Measurements from ENCODE around the gene HOXD9.
A peak's percentile ranks its signal among the peaks of the same experiment; 100 is the strongest.

The HOXD9 gene

DNA sequence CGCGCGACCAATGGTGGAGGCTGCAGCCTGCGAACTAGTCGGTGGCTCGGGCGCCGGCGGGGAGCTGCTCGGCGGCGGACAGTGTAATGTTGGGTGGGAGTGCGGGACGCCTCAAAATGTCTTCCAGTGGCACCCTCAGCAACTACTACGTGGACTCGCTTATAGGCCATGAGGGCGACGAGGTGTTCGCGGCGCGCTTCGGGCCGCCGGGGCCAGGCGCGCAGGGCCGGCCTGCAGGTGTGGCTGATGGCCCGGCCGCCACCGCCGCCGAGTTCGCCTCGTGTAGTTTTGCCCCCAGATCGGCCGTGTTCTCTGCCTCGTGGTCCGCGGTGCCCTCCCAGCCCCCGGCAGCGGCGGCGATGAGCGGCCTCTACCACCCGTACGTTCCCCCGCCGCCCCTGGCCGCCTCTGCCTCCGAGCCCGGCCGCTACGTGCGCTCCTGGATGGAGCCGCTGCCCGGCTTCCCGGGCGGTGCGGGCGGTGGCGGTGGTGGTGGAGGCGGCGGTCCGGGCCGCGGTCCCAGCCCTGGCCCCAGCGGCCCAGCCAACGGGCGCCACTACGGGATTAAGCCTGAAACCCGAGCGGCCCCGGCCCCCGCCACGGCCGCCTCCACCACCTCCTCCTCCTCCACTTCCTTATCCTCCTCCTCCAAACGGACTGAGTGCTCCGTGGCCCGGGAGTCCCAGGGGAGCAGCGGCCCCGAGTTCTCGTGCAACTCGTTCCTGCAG, at the start of gene HOXD9:
Gene HOXD9, plus strand, starts transcription at position 37 of the 728 bp plus-strand sequence. Its CDS starts 50 bp downstream, at position 87.
- Histone ChIP-seq H3K36me3 (ENCODE audit: insufficient read depth, low read length) (no peaks in the 10 kb centered on the region), H3K9ac (ENCODE audit: low read depth, low read length) (peak within 1 kb of the TSS; percentile 24; the same call in 1 of the 2 replicates), H3K4me1 (ENCODE audit: insufficient read depth, low read length) (no peaks in the 10 kb centered on the region), H3K9me3 (ENCODE audit: control insufficient read depth, insufficient read depth, low read length) (no peaks in the 10 kb centered on the region)

DNA sequence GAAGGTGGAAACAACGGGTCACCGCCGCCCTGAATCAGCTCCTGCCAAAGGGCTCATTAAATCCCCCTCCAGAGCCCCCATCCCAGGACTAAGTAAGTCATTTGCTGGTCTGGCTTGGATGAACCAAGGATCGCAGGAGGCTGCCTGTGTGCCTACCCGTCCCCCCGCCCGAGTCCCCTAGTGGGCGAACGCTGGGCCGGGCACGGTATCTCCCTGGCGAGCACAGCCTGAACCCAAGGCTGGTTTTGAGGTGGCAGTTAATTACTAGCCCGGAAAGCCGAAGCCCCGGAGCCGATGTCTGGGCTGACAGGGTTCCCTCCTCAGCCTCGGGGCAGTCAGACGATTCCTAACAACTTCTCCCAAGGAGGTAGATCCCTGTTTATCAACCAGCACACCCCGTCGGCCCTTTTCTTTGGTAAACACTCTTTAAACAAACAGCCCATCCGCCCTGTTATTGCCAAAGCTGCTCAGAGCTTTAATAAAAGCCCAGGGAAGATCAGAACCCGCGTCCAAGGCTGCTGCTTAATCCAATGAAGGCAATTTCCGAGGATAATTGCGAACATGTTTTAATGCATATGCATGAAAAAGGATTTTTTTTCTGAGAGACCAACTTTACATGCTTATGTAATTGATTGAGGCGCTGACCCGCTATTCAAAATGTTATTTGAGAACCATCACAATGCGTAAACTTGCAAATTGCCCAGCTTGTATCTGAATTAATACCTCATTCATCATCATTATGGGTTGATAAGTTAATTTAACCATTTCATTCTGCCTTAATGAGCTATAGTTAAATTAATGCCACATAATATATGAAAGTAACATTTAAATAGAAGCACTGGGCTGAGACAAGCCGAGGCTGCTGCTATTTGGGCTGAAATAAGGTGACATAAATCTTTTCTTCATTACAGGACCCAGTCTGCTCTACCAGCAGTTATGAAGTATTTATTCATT, 49.3 kb upstream of the HOXD9 start:
- Histone ChIP-seq H3K9me3 (ENCODE audit: control insufficient read depth, insufficient read depth, low read length) (peaks cover 2% of the 10 kb centered on the region; the same call in 1 of the 2 replicates), H3K36me3 (ENCODE audit: insufficient read depth, low read length) (no peaks in the 10 kb centered on the region), H3K4me1 (ENCODE audit: insufficient read depth, low read length) (no peaks in the 10 kb centered on the region), H3K9ac (ENCODE audit: low read depth, low read length) (no peak overlapping the region)

GRCh38 chr2:176074919-176075425, 47.5 kb upstream of the HOXD9 start:
- Histone ChIP-seq H3K9me3 (ENCODE audit: control insufficient read depth, insufficient read depth, low read length) (no peaks in the 10 kb centered on the region), H3K36me3 (ENCODE audit: insufficient read depth, low read length) (no peaks in the 10 kb centered on the region), H3K9ac (ENCODE audit: low read depth, low read length) (peak overlapping the region; percentile 39; the same call in 1 of the 2 replicates), H3K4me1 (ENCODE audit: insufficient read depth, low read length) (no peaks in the 10 kb centered on the region)

GRCh38 chr2:176075481-176075880, 47.0 kb upstream of the HOXD9 start:
- no peaks in the 10 kb centered on the region for H3K4me1 ChIP-seq (ENCODE audit: insufficient read depth, low read length)
- peak overlapping the region; percentile 39; the same call in 1 of the 2 replicates for H3K9ac ChIP-seq (ENCODE audit: low read depth, low read length)
- no peaks in the 10 kb centered on the region for H3K36me3 ChIP-seq (ENCODE audit: insufficient read depth, low read length)
- no peaks in the 10 kb centered on the region for H3K9me3 ChIP-seq (ENCODE audit: control insufficient read depth, insufficient read depth, low read length)

DNA sequence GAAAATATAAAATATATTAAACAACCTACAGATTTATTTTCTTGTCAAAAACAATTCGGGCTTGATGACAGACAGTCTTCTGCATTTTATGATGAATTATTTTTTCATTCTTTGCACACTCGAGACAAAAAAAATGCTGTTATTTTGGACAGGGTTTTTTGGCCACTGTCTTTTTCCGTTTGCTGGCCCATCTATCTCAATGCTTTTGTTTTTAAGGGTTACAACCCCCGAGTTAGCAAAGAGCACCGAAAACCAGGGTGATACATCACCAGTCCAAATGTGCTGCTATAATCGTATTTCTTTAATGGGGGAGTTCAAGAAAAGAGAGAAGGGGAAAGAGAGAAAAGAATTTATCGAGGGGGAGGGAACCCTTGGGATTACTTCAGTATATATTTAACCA, 46.5 kb upstream of the HOXD9 start:
- Histone ChIP-seq H3K9ac (ENCODE audit: low read depth, low read length) (no peak overlapping the region; the same call in 1 of the 2 replicates), H3K9me3 (ENCODE audit: control insufficient read depth, insufficient read depth, low read length) (no peaks in the 10 kb centered on the region), H3K36me3 (ENCODE audit: insufficient read depth, low read length) (no peaks in the 10 kb centered on the region), H3K4me1 (ENCODE audit: insufficient read depth, low read length) (no peaks in the 10 kb centered on the region)

DNA sequence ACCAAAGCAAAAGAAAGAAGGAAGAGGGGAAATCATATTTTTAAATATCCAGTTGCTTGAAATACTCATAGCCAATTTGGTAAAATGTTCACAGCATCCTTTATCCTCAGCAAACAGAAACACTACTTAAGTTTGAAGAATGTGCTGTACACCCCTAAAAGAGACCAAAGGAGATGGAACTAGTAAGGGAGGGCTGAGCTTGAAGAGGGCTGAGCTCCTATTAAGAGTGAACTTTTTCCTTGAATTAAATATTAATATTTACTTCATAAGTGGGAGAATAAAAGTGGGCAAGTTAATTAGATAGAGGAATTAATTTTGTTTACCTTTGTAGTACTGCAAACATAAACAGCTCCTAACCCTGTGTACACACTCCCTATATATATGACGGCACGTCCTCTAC, 45.7 kb upstream of the HOXD9 start:
- Histone ChIP-seq H3K9me3 (ENCODE audit: control insufficient read depth, insufficient read depth, low read length) (no peaks in the 10 kb centered on the region), H3K9ac (ENCODE audit: low read depth, low read length) (no peak overlapping the region), H3K4me1 (ENCODE audit: insufficient read depth, low read length) (no peaks in the 10 kb centered on the region), H3K36me3 (ENCODE audit: insufficient read depth, low read length) (no peaks in the 10 kb centered on the region)

DNA sequence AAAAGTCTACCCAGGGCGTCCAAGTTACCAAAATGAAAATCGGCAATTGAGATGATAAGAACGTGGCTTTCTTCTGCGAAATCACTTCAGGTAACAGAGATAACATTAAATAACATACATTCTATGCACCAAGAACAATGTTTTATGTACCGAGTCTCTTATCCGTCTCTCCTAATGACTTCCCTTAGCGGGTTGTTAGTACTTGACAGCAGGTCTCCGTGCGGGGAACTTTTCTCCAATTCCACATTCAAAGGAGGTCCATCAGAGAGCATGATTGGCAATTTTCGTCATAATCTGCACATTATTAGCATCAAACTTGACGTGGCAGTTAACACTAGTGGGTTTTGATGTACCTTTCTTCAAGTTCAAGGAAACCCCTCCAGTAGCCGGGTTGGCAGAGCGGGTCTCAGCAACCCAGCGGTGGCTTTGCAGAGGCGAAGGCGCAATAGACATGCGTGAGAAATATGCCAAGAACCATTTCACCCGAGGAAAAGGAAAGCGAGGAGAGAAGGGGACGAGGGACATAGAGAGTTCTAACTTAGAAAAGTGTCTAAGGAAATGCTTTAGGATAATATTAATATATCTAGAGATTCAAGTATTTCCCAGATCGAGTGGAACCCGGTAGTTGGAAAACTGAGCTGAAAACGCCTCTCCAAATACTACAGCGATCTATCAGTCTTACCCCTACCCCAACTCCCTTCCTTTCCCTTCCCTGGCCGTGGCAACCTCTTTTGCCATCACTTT, 43.8 kb upstream of the HOXD9 start:
- no peaks in the 10 kb centered on the region for H3K4me1 ChIP-seq (ENCODE audit: insufficient read depth, low read length)
- H3K36me3 ChIP-seq (ENCODE audit: insufficient read depth, low read length), result no peaks in the 10 kb centered on the region
- peak overlapping the region; percentile 52 for H3K9ac ChIP-seq (ENCODE audit: low read depth, low read length)
- H3K9me3 ChIP-seq (ENCODE audit: control insufficient read depth, insufficient read depth, low read length), result no peaks in the 10 kb centered on the region

DNA sequence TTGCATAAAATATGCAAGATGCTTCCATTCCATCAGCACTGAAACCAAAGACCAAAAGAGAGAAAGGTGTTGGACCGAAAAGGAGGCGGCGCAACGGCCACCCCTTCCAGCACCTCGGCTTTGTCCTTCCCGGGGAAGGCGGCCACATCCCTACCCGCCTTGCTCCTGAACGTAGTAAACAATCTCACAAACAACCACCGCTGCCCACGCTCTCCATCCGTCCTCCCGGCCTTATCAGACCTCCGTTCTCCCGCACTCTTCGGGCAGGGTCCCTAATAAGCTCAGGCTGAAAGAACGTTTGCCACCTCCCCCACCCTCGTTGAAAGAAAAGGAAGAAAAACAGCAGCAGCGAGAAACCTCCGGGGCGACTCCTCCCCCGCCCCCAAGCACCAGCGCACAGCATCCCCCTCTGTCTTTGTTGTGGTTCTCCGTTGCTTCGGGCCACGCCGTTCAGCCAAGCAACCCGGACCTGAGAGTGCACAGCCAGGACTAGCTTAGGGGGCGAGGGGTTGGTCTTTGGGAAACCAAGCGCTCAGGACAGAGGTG, 43.2 kb upstream of the HOXD9 start:
- Histone ChIP-seq H3K9ac (ENCODE audit: low read depth, low read length) (peak overlapping the region; percentile 52), H3K4me1 (ENCODE audit: insufficient read depth, low read length) (no peaks in the 10 kb centered on the region), H3K36me3 (ENCODE audit: insufficient read depth, low read length) (no peaks in the 10 kb centered on the region), H3K9me3 (ENCODE audit: control insufficient read depth, insufficient read depth, low read length) (no peaks in the 10 kb centered on the region)

GRCh38 chr2:176079831-176080539, 42.5 kb upstream of the HOXD9 start:
- Histone ChIP-seq H3K9ac (ENCODE audit: low read depth, low read length) (peak overlapping the region; percentile 52; the same call in 1 of the 2 replicates), H3K4me1 (ENCODE audit: insufficient read depth, low read length) (no peaks in the 10 kb centered on the region), H3K9me3 (ENCODE audit: control insufficient read depth, insufficient read depth, low read length) (no peaks in the 10 kb centered on the region), H3K36me3 (ENCODE audit: insufficient read depth, low read length) (no peaks in the 10 kb centered on the region)

GRCh38 chr2:176080540-176081375, 41.8 kb upstream of the HOXD9 start:
- H3K36me3 ChIP-seq (ENCODE audit: insufficient read depth, low read length), result no peaks in the 10 kb centered on the region
- H3K4me1 ChIP-seq (ENCODE audit: insufficient read depth, low read length), result no peaks in the 10 kb centered on the region
- peak overlapping the region; percentile 34; the same call in 1 of the 2 replicates for H3K9ac ChIP-seq (ENCODE audit: low read depth, low read length)
- no peaks in the 10 kb centered on the region for H3K9me3 ChIP-seq (ENCODE audit: control insufficient read depth, insufficient read depth, low read length)

GRCh38 chr2:176081376-176081836, 41.1 kb upstream of the HOXD9 start:
- Histone ChIP-seq H3K4me1 (ENCODE audit: insufficient read depth, low read length) (no peaks in the 10 kb centered on the region), H3K36me3 (ENCODE audit: insufficient read depth, low read length) (no peaks in the 10 kb centered on the region), H3K9ac (ENCODE audit: low read depth, low read length) (no peak overlapping the region; the same call in 1 of the 2 replicates), H3K9me3 (ENCODE audit: control insufficient read depth, insufficient read depth, low read length) (no peaks in the 10 kb centered on the region)

DNA sequence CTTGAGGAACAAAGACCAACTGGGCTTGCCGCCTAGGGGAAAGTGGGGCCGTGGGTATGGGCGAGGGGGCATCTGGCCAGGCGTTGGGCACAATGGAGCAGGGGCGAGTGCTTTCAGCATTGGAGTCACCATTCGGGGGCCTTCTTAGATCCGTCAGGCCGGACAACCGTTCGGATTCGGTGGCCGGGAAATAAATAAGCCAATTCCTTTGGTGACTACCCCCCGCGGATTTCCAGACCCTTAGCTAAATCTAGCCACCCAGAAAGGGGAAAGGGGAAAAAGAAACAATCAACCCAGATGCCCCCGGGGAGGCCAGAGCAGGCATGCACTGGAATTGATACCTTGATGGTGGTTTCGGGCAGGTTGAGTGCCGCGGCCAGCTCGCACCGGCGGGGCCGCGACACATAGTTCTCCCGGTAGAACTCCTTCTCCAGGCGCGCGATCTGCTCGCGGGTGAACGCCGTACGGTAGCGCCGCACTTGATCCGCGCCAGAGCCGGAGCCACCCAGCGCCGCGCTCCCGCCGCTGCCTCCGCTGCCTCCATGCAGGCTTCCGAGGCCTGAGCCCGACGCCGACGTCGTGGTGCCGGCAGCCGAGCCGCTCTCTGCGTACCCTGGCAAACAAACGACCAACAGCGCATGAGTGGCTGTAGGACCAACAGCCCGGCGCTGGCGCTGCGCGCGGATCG, 40.5 kb upstream of the HOXD9 start:
- peak overlapping the region; percentile 21; the same call in 1 of the 2 replicates for H3K9ac ChIP-seq (ENCODE audit: low read depth, low read length)

More for the DNA sequence above, 40.5 kb upstream of the HOXD9 start:
- H3K4me1 ChIP-seq (ENCODE audit: insufficient read depth, low read length), result no peaks in the 10 kb centered on the region
- H3K9me3 ChIP-seq (ENCODE audit: control insufficient read depth, insufficient read depth, low read length), result no peaks in the 10 kb centered on the region
- no peaks in the 10 kb centered on the region for H3K36me3 ChIP-seq (ENCODE audit: insufficient read depth, low read length)
